NCI-H1694 treated with DMSO at 0.1 percent for 48 hours (cell line): Measurements from ENCODE around the gene LY6G6C.
A peak's percentile ranks its signal among the peaks of the same experiment; 100 is the strongest.

Experiments used
- DNase-seq: peaks from one replicate; lab custom pipeline; 2025; lab: John Stamatoyannopoulos, UW

Gene LY6G6C

GRCh38 chr6:31721351-31722020 is at the start of gene LY6G6C:
Gene LY6G6C, minus strand, starts transcription at chr6:31721746. Its CDS starts 67 bp downstream, at chr6:31721679.
- no peak for DNase-seq

- DNase-seq: no peak
These were observed 49.3 kb upstream of the LY6G6C start for GRCh38 chr6:31770860-31771259.

- peak; percentile 21 for DNase-seq
These were observed 48.3 kb upstream of the LY6G6C start for GRCh38 chr6:31769684-31770371.

- DNase-seq: no peak
These were observed 47.1 kb upstream of the LY6G6C start for GRCh38 chr6:31768363-31769257.

GRCh38 chr6:31767096-31767645 is 45.6 kb upstream of the LY6G6C start:
- DNase-seq: no peak

- DNase-seq: no peak
These were observed 44.6 kb upstream of the LY6G6C start for GRCh38 chr6:31765910-31766794.

GRCh38 chr6:31765559-31765909 is 44.0 kb upstream of the LY6G6C start:
- no peak for DNase-seq

GRCh38 chr6:31764198-31764597 is 42.7 kb upstream of the LY6G6C start:
- DNase-seq: no peak

- no peak for DNase-seq
These were observed 42.0 kb upstream of the LY6G6C start for GRCh38 chr6:31763619-31763940.

GRCh38 chr6:31762878-31763618 is 41.5 kb upstream of the LY6G6C start:
- DNase-seq: no peak

GRCh38 chr6:31762356-31762755 is 40.8 kb upstream of the LY6G6C start, which contains the start of gene SAPCD1:
Gene SAPCD1, plus strand, starts transcription at chr6:31762656. Its CDS starts 399 bp downstream, at chr6:31763055.
- no peak for DNase-seq

GRCh38 chr6:31761343-31761742 is 39.8 kb upstream of the LY6G6C start:
- DNase-seq: no peak

GRCh38 chr6:31760790-31761189 is 39.2 kb upstream of the LY6G6C start:
- no peak for DNase-seq

- no peak for DNase-seq
These were observed 36.7 kb upstream of the LY6G6C start for GRCh38 chr6:31758281-31758680.

- no peak for DNase-seq
These were observed 31.3 kb upstream of the LY6G6C start for GRCh38 chr6:31752739-31753319.

- no peak for DNase-seq
These were observed 29.0 kb upstream of the LY6G6C start for GRCh38 chr6:31750411-31751022.

- DNase-seq: no peak
These were observed 27.9 kb upstream of the LY6G6C start for GRCh38 chr6:31749301-31750036.

GRCh38 chr6:31744422-31744821 is 22.9 kb upstream of the LY6G6C start:
- no peak for DNase-seq

GRCh38 chr6:31742894-31743293 is 21.3 kb upstream of the LY6G6C start:
- no peak for DNase-seq
